ENCODE data around the gene EPOP.

DNA sequence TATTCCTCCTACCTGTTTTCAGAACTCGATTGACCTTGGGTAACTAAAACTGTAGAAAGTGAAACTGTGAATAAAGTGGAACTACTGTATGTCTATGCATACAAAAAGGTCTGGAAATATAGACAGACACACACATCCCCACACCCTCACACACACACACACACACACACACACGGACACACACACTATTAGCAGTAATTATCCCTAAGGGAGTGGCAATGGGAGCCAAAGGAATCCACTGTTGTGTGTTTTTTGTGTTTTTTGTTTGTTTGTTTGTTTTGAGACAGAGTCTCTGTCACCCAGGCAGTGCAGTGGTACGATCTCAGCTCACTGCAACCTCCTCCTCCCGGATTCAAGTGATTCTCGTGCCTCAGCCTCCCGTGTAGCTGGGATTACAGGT, 42.4 kb downstream of the EPOP start:
- no peak for TF ChIP-seq CTCF (IDR thresholded peaks at IDR 0.05)
- TF ChIP-seq EZH2 (IDR thresholded peaks at IDR 0.05), result no peak
- no peak for TF ChIP-seq EZH2phosphoT487 (IDR thresholded peaks at IDR 0.05)

Data from neural progenitor cell (in vitro differentiated cells).